ENCODE measurements around the gene MSI2. TPM values are rescaled to one million over a fixed set of nuclear protein-coding genes. Genes with fewer than 3 reads are reported as not detected.

Gene MSI2
- polyA plus RNA-seq, 3 donors = 82.8 to 94.6 (median 84.0) TPM

GRCh38 chr17:57559634-57560318, 303.5 kb downstream of the MSI2 start:
- no peak for DNase-seq (ENCODE audit: low read depth in 3 of 3, low spot score in 2 of 3)

DNA sequence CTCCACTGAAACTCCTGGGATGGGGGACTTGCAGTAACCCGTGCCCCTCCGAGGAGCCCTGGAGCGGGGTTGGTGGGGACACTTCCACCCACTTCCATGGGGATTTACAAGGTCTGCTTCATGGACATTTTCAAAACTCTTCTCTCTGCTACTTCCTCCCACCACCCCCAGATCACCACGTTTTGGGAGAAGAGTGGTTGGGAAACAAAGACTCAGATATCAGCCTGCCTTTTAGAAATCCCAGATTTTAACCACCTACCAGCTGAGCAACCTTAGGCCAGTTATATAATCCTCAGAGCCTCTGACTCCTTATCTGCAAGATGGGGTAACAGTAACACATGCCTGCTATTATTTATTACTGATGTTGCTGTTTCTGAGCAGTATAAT, 304.0 kb downstream of the MSI2 start:
- no peak for DNase-seq (ENCODE audit: low read depth in 3 of 3, low spot score in 2 of 3)

- no peak for DNase-seq (ENCODE audit: low read depth in 3 of 3, low spot score in 2 of 3)
These were observed 304.9 kb downstream of the MSI2 start for GRCh38 chr17:57561072-57561861.

DNA sequence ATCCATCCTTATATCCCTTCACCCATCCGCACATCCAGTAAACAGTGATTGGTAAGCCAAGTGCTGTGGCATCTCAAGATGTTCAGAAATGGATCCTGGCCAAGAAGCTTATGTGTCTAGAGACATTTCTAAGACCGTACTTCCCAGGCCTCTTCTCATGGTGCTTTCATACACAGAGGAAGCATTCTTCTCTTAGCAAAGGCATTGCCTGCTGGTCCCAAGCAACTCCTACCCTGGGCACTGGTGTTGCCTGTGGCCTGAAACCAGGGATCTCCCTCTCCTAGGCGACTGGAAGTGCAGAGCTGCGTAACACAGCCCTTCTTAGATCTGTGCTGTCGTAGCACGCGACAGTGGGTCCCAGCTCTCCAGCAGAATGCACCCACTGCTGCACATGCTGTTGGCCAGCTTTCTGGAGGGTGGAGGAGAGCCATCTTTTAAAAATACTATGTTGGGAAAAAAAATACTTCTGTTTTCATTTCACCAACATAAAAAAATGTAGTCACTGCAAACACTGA, 305.9 kb downstream of the MSI2 start:
- DNase-seq (ENCODE audit: low read depth in 3 of 3, low spot score in 2 of 3) = no peak

DNA sequence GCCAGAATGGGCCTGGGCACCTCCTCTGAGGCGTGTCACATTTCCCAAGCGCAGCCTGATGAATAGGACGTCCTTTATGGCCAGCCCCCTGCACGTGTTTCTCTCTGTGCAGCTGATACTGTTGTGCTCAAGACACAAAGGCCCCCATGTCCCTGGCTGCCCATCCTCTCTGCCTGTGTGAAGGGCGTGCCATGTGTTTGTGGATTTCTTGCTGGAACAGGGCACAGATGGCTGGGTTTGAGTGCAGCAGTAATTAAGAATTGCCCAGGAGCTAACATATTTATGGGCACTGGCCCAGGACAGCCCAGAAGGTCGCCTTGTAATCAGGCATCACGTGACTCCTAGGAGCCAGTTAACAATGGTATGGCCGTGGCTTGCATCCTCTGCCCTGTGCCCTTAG, 307.6 kb downstream of the MSI2 start:
- DNase-seq (ENCODE audit: low read depth in 3 of 3, low spot score in 2 of 3) = no peak

DNA sequence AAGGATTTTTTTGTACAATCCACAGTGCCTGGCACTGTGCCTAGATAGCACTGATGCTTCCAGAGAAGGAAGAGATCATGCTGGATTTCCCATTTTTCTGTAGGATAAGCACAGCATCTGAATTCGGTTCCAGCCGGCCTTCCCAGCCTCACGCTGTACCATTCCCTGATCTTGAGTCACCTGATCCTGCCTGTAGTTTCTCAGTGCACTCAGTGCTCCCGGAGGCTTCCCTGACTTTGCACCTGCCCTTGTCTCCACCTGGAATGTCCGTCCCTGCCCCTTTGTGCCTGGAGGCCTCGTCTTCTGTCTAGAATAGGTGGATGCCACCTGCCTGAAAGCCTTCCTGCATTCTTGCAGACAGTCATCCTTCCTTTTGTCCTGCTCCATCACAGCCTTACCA, 308.9 kb downstream of the MSI2 start:
- no peak for DNase-seq (ENCODE audit: low read depth in 3 of 3, low spot score in 2 of 3)

- DNase-seq (ENCODE audit: low read depth in 3 of 3, low spot score in 2 of 3) = no peak
These were observed 310.4 kb downstream of the MSI2 start for GRCh38 chr17:57566721-57567120.

- no peak for DNase-seq (ENCODE audit: low read depth in 3 of 3, low spot score in 2 of 3)
These were observed 310.9 kb downstream of the MSI2 start for GRCh38 chr17:57567251-57567650.

DNA sequence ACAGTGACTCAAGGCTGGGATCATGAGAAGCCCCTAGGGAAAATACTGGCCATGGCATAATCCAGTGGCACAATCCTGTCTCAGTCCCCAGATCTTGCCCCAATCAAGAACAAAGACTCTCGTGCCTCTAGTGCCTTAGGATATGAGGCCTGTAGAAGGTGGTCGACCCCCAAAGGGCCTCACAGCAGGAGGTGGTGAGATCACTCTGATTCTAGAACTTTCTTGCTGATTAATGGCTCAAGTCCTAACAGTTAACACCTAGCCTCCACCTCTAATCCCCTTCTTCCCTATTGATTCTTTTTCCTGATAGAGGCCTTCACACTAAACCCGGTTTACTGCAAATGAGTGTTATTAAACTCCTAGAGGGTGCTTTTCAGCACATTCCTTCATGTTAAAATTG, 312.0 kb downstream of the MSI2 start:
- DNase-seq (ENCODE audit: low read depth in 3 of 3, low spot score in 2 of 3) = no peak

GRCh38 chr17:57569021-57569420, 312.7 kb downstream of the MSI2 start:
- no peak for DNase-seq (ENCODE audit: low read depth in 3 of 3, low spot score in 2 of 3)

DNA sequence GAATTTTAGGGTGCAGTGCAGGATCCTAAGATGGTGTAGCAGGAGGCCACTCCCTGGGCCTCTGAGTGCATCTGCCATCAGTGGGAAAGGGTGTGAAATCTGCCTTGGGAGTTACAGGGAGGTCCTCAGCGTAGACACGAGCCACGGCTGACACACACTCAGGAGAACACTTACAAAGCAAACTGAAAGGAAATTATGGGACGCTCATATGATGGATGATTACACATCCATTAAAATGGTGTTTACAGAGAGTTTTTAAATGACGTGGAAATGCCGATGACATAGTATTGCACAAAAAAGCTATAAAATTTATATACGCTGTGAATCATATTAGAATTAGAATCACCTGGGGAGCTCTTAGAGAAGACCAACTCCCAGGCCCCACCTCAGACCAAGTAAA, 313.5 kb downstream of the MSI2 start:
- no peak for DNase-seq (ENCODE audit: low read depth in 3 of 3, low spot score in 2 of 3)

- no peak for DNase-seq (ENCODE audit: low read depth in 3 of 3, low spot score in 2 of 3)
These were observed 314.5 kb downstream of the MSI2 start for GRCh38 chr17:57570724-57571344.

DNA sequence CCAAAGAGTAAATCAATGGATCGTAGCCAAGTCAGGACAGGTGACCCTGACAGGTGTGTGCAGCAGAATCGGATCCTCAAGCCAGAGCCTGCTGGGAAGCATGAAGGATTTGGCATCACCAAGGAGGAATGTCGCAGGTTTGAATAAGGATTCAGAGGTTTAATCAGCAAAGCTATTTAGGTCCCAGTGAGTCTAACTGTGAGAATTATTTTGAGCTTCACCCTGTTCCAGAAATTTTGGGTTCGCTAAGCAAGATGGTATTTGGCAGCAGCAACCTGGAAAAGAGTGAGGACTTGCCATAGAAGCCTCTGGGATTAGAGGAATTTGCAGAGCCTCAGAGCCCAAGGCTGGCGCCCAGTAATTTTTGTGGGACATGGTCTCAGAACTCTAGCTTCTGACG, 315.7 kb downstream of the MSI2 start:
- DNase-seq (ENCODE audit: low read depth in 3 of 3, low spot score in 2 of 3) = no peak

- DNase-seq (ENCODE audit: low read depth in 3 of 3, low spot score in 2 of 3) = no peak
These were observed 316.3 kb downstream of the MSI2 start for GRCh38 chr17:57572600-57572999.

- DNase-seq (ENCODE audit: low read depth in 3 of 3, low spot score in 2 of 3) = no peak
These were observed 317.8 kb downstream of the MSI2 start for GRCh38 chr17:57574040-57574513.

- DNase-seq (ENCODE audit: low read depth in 3 of 3, low spot score in 2 of 3) = no peak
These were observed 320.4 kb downstream of the MSI2 start for GRCh38 chr17:57576744-57577143.

GRCh38 chr17:57577751-57578607, 321.7 kb downstream of the MSI2 start:
- no peak for DNase-seq (ENCODE audit: low read depth in 3 of 3, low spot score in 2 of 3)

DNA sequence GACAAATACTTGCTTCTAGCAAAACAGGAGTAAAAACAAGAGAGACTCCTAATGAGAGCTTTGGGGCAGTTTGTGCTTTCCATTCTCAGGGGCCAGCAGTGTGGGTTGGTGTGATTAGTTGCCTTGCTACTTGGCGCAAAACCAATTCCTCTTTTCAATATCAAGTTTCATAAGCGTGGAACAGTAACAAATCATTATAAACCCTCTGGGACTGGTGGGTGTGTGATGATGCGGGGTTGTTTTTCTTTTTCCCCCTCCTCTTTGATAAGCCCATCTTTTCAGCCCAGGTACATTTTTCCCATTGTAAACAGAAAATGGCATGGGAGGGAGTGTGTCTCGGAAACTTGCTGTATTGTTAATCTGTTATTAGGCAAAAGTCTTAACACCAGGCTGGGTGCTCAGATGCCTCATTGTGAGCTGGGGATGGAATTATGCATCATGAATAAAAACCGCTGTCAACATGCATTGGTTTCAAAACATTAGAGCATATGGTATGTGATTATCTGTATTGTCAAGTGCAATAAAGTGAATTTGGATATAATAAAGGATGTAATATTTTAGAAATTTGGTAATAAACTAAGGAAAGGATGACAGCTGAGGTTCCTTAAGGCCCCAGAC, 322.4 kb downstream of the MSI2 start:
- no peak for DNase-seq (ENCODE audit: low read depth in 3 of 3, low spot score in 2 of 3)

DNA sequence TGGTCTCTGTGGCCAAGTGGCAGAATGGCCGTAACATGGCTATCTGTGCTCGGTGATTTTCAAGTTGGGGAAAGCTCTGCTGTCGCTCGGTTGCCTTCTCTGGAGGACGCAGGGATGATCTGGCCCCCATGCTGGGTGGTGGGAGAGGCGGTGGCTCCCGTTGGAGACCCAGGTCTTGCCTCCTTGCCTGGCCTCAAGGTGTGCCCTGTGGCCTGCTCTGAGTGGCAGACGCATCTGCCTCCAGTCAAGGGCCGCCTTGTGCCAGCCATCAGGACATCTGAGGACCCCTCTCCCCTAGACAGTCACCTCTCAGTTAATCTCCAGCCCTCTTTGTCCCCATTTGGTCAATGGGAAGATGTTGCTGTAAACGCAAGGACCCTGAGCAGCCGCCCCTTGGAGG, 322.9 kb downstream of the MSI2 start:
- DNase-seq (ENCODE audit: low read depth in 3 of 3, low spot score in 2 of 3) = no peak

DNA sequence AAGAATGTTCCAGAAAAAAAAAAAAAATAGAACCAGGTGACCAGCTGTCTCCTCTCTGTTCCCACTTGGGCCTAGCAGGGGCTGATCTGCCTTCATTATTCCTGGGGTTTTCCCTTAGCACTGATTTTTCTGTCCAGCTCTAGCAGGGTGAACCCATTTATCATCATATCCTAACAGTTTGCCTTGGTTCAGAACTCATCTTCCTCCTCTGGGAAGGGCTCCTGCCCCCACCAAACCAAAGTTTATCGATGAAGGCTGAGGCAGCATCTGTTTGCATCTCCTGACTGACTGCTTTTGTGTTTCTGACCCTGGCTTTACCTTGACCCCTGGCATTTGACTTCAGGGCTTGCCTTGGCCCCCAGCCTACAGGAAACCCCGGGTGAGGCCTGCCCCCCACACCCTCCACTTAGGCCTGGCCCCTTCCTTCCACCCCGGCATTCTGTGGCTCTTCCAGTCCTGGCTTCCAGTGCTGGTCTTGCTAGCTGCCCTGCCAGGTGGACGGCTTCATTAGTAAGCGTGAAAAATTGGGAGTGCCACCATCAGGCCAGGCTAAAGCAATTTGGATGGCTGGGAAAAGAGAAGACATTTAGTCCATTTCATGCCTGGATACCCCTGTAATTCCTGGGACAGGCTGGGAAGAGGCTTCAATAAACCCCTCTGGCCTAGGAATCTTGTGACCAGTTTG, 323.9 kb downstream of the MSI2 start:
- no peak for DNase-seq (ENCODE audit: low read depth in 3 of 3, low spot score in 2 of 3)
